GM12873 (cell line): ENCODE measurements around the gene ZNF511.

Source experiments
- CTCF ChIP-seq: IDR thresholded peaks from 2 replicates; pipeline ENCODE4 v1.5.1; 2012; ENCODE audit warnings: low read depth, mild to moderate bottlenecking, moderate library complexity, low read length, control low read depth; ENCODE audit not compliant: insufficient read depth; ENCODE audit errors: missing control alignments

The ZNF511 gene

GRCh38 chr10:133361227-133361626, 52.5 kb downstream of the ZNF511 start:
- TF ChIP-seq CTCF = no peak

GRCh38 chr10:133361773-133362441, 53.2 kb downstream of the ZNF511 start:
- no peak for TF ChIP-seq CTCF
